HG02798 (cell line): ENCODE results near the gene NKD2.

Source experiments
- ATAC-seq: cut with Tn5 transposase; IDR thresholded peaks from one replicate; pipeline ENCODE4 v1.9.1; 2021; ENCODE audit warnings: mild to moderate bottlenecking; ENCODE audit not compliant: unreplicated experiment, poor library complexity

NKD2 gene

DNA sequence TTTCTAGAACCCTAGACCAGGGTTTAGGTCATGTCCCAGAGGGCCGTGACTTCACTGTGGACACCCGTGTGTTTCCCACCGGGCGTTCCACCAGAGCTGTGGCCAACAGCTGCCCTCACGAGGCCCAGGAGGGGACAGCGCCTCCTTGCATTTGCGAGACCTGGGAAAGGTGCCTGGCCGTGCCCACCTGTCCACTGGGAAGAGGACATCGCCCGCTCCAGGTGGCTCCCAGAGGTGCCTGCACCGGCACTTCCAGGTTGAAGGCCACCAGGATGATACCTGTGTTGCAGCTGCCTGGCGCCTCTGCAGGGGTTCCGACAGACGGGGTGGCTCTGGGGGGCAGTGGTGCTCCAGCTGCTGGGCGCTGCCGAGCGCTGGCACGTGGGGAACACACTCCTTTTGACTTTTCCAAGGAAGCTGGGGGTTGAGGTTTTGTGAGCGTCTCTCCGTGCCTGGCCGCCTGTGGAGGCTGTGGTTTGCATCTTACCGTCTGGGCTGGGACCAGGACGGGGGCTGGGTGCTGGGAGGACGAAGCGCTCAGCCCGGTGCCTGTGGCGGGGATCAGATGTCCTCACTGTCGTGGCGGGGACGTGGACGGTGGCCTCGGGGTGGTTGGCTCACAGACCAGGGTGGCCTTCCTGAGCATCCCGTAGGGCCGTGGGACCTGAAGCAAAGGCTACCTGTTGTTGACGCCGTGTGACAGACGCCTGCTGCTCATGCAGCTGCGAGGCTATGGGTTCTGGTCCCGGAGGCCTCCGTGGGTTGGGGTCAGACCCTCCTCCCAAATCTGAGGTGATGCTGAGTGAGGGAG lies 19.2 kb downstream of the NKD2 start:
- ATAC-seq = no peak

DNA sequence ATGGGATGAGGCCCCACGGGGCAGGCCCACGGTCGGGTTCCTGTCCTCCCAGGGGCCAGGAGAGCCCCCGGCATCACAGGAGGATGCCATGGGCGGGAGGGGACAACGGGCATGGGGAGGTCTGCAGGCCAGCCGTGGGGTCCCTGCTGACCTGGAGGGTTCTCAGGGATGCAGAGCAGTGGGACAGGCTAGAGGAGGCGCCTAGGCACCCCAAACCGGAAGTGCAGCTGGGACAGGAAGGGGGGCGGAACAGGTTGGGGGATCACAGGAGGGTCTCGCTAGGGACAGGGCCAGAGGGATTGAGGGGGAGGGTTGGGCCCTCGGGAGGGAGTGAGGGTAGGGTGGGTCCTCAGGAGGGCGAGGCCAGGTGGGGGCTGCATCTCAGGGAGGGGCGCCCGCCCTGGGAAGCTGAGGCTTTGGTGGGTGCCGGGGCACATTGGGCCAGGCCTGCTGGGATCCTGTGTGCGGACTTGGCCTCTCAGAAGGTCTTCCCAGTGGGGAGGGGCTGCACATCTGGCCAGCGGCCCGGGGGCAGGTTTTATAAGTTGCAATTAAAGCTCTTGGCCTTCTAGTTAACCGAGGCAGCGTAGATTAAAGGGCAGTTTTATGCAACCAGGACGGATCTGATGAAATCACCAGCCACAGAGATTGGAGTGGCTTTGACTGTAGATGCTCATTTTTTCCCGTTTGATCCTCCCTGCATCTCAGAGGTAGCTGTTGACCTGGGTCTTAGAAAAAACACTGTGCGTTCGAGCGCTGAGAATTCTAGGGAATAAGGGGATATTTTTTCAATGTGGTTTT lies 20.1 kb downstream of the NKD2 start:
- ATAC-seq = no peak

DNA sequence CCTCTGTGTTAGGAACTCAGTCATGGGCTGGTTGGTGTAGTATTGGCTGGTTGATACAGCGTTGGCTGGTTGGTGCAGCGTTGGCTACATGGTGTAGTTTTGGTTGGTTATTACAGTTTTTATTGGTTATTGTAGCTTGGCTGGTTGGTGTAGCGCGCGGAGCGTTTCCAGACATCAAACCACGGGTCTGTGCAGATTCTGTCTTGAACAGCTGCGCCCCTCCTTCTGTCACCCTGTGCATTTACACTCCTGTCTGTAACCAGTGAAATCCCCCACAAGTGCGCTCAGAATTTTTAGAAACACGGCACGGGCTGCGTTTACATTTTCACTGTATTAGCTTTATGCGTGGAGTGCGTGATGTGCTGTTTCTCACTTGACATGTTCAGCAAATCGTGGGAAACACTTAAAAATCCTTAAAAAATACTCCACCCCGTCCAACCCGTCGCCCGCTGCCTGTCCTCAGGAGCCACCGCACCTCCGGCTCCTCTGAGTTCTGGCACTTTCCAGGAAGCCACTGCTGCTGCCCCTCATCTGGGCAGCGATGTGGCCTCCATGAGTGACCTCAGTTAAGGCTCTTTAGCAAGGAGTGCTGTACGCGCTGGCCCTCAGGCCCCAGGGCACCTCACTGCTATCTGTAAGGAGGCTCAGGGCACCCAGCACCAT lies 20.8 kb downstream of the NKD2 start:
- ATAC-seq = no peak

DNA sequence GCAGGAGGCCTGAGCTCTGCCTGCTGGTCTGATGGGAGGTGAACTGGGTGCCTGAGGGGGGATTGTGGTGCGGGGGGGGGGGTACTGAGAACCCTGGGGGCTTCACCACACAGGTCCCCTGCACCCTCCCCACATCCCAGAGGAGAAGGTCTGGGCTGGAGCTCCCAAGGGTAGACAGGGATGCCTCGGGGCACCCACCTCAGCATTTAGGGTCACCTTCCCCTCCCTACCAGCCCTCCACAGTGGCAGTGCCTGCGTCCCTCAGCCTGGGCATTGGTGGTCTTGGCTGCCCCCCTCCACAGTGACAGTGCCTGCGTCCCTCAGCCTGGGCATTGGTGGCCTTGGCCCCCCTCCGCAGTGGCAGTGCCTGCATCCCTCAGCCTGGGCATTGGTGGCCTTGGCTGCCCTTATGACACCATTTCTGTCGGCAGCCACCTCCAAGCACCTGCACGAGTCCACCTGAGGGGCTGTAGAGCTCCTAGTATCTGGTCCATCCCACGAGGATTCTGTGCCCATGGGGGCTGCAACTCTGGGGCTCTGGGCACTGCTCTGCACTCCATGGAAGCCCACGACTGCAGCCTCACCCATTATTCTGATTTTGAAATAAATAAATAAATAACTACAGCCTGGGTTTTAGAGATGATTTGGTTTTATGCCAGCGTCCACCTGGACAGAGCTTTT lies 21.5 kb downstream of the NKD2 start:
- no peak for ATAC-seq

DNA sequence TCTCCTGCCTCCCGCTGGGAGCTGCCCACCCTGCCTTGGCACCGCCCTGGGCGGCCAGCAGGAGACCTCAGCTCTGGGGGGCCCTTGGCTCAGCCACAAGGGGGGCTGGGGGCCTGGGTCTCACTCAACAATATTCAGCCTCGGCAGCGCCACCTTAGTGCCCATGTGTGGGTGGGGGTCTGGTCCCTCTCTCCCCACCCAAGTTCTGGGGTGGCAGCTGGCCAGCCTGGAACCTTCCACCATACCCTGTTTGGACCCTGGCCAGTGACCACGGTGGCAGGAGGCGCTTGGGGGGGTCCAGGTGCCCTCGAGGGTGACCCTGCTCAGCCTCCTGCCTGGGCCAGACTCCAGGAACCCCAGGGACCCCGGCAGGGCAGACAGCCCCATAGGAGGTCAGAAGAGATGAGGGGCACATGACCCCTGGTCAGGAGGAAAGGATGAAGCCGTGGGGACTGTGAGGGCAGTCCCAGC lies 22.2 kb downstream of the NKD2 start:
- no peak for ATAC-seq

DNA sequence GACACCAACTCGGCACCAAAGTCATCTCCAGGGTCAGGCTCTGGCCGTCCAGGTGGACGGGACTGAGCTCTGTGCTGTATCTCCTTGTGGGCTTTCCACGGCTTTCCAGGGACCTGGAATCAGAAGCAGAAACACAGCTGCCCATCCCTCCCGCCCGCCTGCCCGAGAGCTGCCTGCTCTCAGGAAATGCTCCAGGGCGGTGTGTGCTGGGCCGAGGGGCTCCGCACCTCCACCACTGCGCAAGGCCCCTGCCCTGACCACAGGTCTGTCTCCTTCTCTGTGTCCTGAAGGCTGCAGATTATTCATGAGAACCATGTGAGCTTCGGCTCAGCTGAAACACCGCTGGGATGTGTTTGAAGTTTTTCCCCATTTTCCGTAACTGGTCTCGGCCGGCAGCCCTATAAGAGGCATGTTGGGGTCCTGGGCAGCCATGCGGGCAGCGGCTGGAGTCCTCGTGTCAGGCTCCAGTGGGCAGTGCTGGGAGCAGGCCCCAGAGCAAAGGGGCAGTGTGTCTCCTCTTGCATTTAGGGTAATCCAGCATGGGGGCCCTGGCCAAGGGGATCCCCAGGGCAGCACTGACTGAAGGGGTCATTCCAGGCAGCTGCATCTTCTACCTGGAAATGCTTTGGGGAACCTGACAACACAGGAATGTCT lies 22.8 kb downstream of the NKD2 start:
- ATAC-seq = no peak

DNA sequence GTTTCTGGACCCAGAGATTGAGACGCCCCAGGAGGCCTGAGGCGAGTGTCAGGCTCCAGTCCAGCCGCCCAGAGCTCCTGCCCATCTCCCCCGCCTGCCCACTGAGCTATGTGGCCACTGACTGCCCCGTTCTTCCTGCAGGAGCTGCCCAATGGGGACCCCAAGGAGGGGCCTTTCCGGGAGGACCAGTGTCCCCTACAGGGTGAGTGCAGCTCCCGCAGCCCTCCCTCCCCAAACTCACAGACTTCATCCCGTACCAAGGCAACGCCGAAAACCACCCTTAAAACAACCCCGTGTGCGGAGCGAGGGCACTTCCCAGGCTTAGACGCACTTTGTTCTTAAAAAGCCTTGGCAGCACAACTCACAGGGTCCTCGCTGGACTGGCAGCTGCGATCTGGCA lies 23.4 kb downstream of the NKD2 start:
- ATAC-seq = no peak

DNA sequence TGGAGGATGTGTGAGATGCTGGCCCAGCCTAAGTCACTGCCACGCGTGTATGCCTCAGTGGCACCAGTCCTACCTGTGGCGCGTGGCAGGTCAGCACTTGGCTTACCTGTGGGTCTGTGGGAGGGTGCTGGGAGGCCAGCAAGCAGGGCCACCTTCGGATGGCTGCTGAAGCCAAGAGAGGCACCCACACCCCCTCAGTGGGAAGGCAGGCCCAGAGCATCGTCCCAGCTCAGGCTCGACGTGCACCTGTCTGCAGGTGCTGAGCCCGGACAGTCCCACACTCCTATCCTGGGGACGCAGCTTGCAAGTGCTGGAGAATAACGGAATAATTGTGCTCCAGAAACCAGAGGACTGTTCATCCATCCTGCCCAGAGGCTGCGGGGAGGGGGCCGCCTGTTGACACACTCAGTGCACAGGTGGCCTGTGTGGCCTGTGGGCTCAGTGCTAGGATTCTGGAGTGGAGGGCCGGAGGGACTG lies 24.0 kb downstream of the NKD2 start:
- no peak for ATAC-seq

DNA sequence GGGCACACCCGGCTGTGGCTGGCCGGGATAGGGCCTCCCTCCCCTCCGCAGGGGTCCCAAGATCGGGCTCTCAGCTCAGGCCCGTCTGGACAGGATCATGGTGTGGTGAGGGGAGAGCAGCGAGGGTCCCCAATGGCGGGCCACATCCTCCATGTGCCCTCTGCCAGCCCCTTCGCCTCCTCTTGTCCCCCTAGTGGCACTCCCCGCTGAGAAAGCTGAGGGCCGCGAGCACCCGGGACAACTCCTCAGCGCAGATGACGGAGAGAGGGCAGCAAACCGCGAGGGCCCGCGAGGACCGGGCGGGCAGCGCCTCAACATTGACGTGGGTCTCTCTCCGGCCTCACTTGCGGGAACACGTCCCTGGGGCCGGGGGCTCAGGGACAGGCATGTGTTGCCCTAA lies 24.6 kb downstream of the NKD2 start:
- no peak for ATAC-seq

DNA sequence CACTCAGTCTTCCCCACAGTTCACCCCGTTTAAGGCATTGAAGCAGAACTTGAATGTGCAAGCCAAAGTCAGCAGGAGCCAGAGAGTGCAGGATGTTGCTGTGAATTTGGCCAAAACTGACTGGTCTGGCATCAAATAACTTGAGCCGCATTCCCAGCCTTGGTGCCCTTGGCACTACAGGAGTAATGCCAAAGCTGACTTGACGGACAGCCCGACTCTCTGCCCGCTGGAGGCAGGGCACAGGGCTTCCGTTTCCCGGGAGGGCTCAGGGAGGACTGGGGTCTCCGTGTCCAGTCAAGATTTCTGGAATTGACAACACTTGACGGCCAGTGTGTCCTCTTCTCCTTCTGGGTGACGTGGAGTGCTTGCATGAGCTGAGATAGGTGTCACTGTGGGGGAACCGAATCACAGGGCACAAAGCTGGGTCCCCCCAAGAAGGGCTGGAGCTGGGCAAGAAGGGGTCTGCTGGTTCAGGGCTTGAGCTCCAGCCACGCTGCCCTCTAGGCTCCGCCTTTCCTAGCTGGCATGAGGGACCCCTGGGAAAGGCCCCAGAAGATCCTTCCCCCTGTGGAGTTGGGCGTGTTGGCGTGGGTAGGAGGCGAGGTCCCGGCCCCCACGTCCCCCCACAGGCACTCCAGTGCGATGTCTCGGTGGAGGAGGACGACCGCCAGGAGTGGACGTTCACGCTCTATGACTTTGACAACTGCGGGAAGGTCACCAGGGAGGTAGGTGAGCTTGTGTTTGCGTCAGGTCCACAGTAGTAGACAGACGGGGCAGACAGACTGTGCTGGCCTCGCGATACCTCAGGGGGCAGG lies 25.2 kb downstream of the NKD2 start:
- ATAC-seq = no peak

DNA sequence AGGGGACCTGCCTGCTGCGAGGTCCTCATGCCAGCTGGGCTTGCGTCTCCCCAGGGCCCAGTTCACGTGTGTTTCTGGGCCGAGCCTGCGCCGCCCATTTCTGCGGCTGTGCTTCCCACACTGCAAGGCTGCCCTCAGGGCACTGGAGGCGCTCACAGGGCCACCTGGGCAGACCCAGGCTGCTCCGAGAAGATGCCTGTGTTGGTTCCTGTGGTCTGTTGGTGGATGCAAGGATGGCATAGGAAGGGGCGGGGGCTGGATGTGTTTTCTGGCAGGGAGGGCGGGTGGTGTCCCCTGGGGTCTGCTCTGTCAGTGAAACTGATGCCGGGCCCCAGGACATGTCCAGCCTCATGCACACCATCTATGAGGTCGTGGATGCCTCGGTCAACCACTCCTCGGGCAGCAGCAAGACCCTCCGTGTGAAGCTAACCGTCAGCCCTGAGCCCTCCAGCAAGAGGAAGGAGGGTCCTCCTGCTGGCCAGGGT lies 25.9 kb downstream of the NKD2 start:
- no peak for ATAC-seq

DNA sequence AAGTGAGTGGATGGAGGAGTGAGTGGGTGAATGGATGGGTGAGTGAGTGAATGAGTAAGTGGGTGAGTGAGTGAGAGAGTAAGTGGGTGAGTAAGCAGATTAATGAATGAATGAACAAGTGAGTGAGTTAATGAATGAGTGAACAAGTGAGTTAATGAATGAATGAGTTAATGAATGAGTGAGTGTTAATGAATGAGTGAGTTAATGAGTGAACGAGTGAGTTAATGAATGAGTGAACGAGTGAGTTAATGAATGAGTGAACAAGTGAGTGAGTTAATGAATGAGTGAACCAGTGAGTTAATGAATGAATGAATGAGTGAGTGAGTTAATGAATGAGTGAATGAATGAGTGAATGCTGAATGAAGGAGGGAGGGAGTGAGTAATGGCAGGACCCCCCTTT lies 26.4 kb downstream of the NKD2 start:
- ATAC-seq = no peak

DNA sequence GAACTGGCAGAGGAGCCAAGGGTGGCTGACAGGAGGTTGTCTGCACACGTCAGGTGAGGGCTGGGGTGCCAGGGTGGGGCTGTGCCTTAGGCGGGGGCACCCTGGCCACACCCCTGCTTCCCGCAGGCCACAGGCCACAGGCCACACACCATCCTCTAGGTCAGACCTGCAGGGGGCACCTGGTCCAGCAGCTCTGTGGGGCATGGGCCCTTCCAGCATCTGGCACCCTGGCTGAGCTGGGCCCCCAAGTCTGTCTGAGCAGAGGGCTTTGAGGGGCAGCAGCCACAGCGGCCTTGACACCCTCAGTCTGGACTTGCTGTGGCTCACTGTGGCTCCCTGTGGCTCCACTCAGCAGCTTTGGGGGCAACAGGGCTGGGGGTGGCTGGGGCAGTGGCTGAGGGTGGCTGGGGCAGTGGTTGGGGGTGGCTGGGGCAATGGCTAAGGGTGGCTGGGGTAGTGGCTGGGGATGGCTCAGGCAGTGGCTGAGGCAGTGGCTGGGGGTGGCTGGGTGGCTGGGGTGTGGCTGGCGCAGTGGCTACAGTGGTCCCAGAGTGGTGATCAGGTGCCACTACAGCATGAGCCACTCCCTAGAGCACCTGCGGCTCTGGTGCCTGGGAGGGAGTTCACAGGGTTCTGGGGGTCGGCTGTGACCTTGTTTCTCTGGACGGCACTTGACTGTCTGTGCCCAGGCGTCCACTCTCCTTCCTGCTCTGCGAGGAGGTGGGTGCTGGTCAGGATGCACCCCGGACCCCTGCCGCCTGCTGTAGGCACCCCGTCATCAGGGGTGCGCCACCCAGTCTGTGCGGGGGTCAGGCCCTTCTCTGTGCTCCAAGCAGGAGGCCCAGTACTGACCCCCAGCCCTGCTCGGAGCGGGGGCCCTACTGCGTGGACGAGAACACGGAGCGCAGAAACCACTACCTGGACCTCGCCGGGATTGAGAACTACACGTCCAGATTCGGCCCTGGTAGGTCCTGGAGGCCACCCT lies 27.1 kb downstream of the NKD2 start:
- no peak for ATAC-seq

DNA sequence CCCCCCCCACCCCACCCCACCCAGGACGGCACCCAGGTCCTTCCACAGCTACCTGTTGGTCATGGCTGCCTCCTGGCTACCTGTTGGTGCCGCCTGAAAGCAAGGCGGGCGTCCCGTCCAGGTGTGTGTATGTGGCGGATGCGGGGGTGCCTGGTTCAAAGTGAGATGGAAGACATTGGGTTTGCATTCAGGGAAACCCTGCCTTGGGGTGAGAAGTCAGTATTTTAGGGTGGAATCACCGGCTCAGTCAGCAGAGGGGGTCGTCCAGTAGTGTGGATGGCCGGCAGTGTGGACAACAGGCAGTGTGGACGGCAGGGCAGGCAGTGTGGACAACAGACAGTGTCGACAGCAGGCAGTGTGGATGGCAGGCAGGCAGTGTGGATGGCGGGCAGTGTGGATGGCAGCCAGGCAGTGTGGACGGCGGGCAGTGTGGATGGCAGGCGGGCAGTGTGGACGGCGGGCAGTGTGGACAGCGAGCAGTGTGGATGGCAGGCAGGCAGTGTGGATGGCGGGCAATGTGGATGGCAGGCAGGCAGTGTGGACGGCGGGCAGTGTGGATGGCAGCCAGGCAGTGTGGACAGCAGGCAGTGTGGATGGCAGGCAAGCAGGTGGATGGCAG lies 28.0 kb downstream of the NKD2 start:
- no peak for ATAC-seq

DNA sequence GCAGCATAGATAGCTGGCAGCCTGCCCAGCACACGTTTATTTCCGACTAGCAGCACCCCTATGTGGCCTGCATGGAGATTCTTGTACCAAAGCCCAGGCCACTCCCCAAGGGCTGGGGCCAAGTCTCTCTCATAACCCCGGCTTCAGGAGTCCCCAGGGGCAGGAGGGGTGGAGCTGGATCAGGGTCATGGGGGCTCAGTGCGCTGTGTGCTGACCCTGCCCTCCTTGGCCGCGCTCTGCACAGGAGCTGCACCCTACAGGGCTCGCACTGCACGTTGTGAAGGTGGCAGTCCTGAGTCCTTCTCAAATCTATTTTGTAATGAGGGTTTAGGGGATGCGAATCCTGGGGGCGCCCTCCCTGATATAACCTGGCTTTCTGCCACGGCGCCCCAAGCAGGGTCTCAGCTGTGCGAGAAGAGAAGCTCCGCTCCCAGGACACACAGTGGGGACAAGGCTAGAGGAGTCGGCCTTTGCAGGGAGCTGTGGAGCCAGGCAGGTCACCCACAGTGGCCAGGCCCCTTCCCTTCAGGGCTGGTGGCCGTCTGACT lies 28.6 kb downstream of the NKD2 start:
- ATAC-seq = no peak

DNA sequence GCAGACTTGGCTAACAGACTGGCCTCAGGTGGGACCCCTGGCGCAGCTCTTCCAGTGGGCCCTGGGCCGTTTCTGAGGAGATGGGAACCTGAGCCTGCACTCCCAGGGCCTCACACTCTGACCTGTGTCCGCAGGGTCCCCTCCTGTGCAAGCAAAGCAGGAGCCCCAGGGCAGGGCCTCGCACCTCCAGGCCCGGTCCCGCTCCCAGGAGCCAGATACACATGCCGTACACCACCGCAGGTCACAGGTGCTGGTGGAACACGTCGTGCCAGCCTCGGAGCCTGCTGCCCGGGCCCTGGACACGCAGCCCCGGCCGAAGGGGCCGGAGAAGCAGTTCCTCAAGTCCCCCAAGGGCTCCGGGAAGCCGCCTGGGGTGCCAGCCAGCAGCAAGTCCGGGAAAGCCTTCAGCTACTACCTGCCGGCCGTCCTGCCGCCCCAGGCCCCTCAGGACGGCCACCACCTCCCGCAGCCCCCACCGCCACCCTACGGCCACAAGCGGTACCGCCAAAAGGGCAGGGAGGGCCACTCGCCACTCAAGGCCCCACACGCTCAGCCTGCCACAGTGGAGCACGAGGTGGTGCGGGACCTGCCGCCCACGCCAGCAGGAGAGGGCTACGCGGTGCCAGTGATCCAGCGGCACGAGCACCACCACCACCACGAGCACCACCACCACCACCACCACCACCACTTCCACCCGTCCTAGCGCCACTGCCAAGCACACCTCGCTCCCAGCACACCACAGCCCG lies 29.2 kb downstream of the NKD2 start:
- ATAC-seq = no peak
